Measurements from ENCODE around the gene SRRM2. TPM values are rescaled to one million over a fixed set of nuclear protein-coding genes. Genes with fewer than 3 reads are reported as not detected.

The SRRM2 gene
- total RNA-seq, 1 donor, result 96.3 TPM

- no peak for DNase-seq (ENCODE audit: low read depth)
- TF ChIP-seq CTCF (IDR thresholded peaks at IDR 0.05; ENCODE audit: insufficient read depth, low read length), result no peak
- H3K4me3 ChIP-seq (ENCODE audit: low read depth, low read length), result no peak overlapping the region
Measured at GRCh38 chr16:2767891-2768290, 15.5 kb downstream of the SRRM2 start.

GRCh38 chr16:2768403-2769089 lies 16.1 kb downstream of the SRRM2 start:
- no peak overlapping the region for H3K4me3 ChIP-seq (ENCODE audit: low read depth, low read length)
- no peak for TF ChIP-seq CTCF (IDR thresholded peaks at IDR 0.05; ENCODE audit: insufficient read depth, low read length)
- DNase-seq (ENCODE audit: low read depth), result no peak

- no peak overlapping the region for H3K4me3 ChIP-seq (ENCODE audit: low read depth, low read length)
- no peak for DNase-seq (ENCODE audit: low read depth)
- no peak for TF ChIP-seq CTCF (IDR thresholded peaks at IDR 0.05; ENCODE audit: insufficient read depth, low read length)
Measured at GRCh38 chr16:2769100-2769529, 16.7 kb downstream of the SRRM2 start.

GRCh38 chr16:2769675-2770056 lies 17.2 kb downstream of the SRRM2 start:
- no peak overlapping the region for H3K4me3 ChIP-seq (ENCODE audit: low read depth, low read length)
- TF ChIP-seq CTCF (IDR thresholded peaks at IDR 0.05; ENCODE audit: insufficient read depth, low read length), result no peak
- DNase-seq (ENCODE audit: low read depth), result peak; percentile 18

- no peak for DNase-seq (ENCODE audit: low read depth)
- TF ChIP-seq CTCF (IDR thresholded peaks at IDR 0.05; ENCODE audit: insufficient read depth, low read length), result no peak
Measured at GRCh38 chr16:2770057-2770951, 17.9 kb downstream of the SRRM2 start.

GRCh38 chr16:2771496-2772402 lies 19.3 kb downstream of the SRRM2 start:
- no peak overlapping the region for H3K4me3 ChIP-seq (ENCODE audit: low read depth, low read length)
- TF ChIP-seq CTCF (IDR thresholded peaks at IDR 0.05; ENCODE audit: insufficient read depth, low read length), result no peak
- no peak for DNase-seq (ENCODE audit: low read depth)

More at GRCh38 chr16:2770057-2770951, 17.9 kb downstream of the SRRM2 start:
- no peak overlapping the region for H3K4me3 ChIP-seq (ENCODE audit: low read depth, low read length)
